Lung microvascular endothelial cell (primary cell): ENCODE measurements around the gene ZNF354C. TPM values are rescaled to one million over a fixed set of nuclear protein-coding genes. Genes with fewer than 3 reads are reported as not detected.

Experiments
- DNase-seq, 2 donors: peaks; one replicate each; pipeline versions ENCODE4 v3.0.0 to v3.0.0-alpha.2; 2010; ENCODE audit warnings: low read depth in 2 of 2
- total RNA-seq: library from RNA; depleted of rRNA; stranded (reverse); fragments of >200 nt; gene quantifications from 2 replicates; pipeline ENCODE4 v1.2.1, GENCODE V29; 2014

Gene ZNF354C
- total RNA-seq, 1 donor from 2014 or later: 5.0 TPM

GRCh38 chr5:179113945-179114641 lies 53.9 kb downstream of the ZNF354C start:
- DNase-seq: no peak

- DNase-seq: no peak
Measured at GRCh38 chr5:179114756-179115155, 54.6 kb downstream of the ZNF354C start.

GRCh38 chr5:179115307-179115706 lies 55.1 kb downstream of the ZNF354C start:
- DNase-seq: no peak

GRCh38 chr5:179115845-179116524 lies 55.8 kb downstream of the ZNF354C start:
- DNase-seq: no peak

GRCh38 chr5:179118338-179118737 lies 58.2 kb downstream of the ZNF354C start:
- no peak for DNase-seq

- DNase-seq: no peak
Measured at GRCh38 chr5:179118756-179119414, 58.7 kb downstream of the ZNF354C start.

GRCh38 chr5:179119415-179120170 lies 59.4 kb downstream of the ZNF354C start:
- no peak for DNase-seq

GRCh38 chr5:179120421-179120861 lies 60.3 kb downstream of the ZNF354C start:
- DNase-seq: no peak

- no peak for DNase-seq
Measured at GRCh38 chr5:179120951-179121666, 60.9 kb downstream of the ZNF354C start.

GRCh38 chr5:179121667-179122111 lies 61.5 kb downstream of the ZNF354C start:
- DNase-seq: no peak

GRCh38 chr5:179122411-179123108 lies 62.4 kb downstream of the ZNF354C start:
- DNase-seq: no peak

- DNase-seq: no peak
Measured at GRCh38 chr5:179123109-179123426, 62.9 kb downstream of the ZNF354C start.

- no peak for DNase-seq
Measured at GRCh38 chr5:179123491-179124272, 63.5 kb downstream of the ZNF354C start.

- DNase-seq: no peak
Measured at GRCh38 chr5:179124273-179124852, 64.2 kb downstream of the ZNF354C start.

GRCh38 chr5:179124853-179125788 lies 64.9 kb downstream of the ZNF354C start:
- no peak for DNase-seq

GRCh38 chr5:179125789-179126505 lies 65.8 kb downstream of the ZNF354C start:
- no peak for DNase-seq

GRCh38 chr5:179126506-179126991 lies 66.4 kb downstream of the ZNF354C start:
- DNase-seq: no peak
